ENCODE data around the gene GON4L.
"Not testable (repeated sequence)": the region's sequence is repeated elsewhere in the genome, so short reads cannot be mapped to it uniquely, and the experiment has no call there.

- TF ChIP-seq NFE2L1 (CRISPR knock-in tag; IDR thresholded peaks at IDR 0.05); ATF3 (CRISPR knock-in tag; conservative IDR thresholded peaks at IDR 0.05); CTCF (IDR thresholded peaks at IDR 0.05); JUN (CRISPR knock-in tag; IDR thresholded peaks at IDR 0.05); RELA (CRISPR knock-in tag; IDR thresholded peaks at IDR 0.05; ENCODE audit: borderline replicate concordance); TEAD4 (CRISPR knock-in tag; IDR thresholded peaks at IDR 0.05); NR2C2 (CRISPR knock-in tag; IDR thresholded peaks at IDR 0.05); IRF1 (CRISPR knock-in tag; IDR thresholded peaks at IDR 0.05); E2F5 (CRISPR knock-in tag; IDR thresholded peaks at IDR 0.05); USF2 (CRISPR knock-in tag; IDR thresholded peaks at IDR 0.05); ERG (CRISPR knock-in tag; IDR thresholded peaks at IDR 0.05): not testable (repeated sequence)
- TF ChIP-seq SP1 (CRISPR knock-in tag; conservative IDR thresholded peaks at IDR 0.05) (peak; percentile 46; the same call in 1 of the 2 replicates), MAX (CRISPR knock-in tag; IDR thresholded peaks at IDR 0.05) (peak; percentile 52)
These were observed 111.5 kb downstream of the GON4L start for GRCh38 chr1:155745284-155746228.
